ENCODE data around the gene ANGEL1.

Gene ANGEL1

DNA sequence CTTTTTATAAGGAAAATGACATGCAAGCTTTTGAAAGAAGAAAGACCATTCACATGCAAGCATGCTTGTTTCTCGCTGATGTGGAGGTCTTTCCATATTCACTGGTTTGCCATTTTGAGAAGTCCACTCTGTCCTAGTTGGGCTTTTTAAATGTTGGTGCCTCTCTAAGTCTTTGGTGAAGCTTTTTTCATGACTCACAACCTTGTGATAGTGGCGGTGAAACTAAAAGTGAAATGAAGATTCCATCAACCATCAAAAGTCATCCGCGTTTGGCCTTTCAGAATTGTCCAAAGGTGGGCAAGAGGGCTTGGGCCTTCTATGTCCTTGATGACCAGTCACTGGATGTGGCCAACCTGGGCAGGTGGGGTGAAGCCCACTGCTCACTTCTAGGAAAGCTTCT is 17.9 kb upstream of the ANGEL1 start:
- no peak overlapping the region for H3K4me3 ChIP-seq (ENCODE audit: low read length)
- DNase-seq (ENCODE audit: low read depth) = no peak
- TF ChIP-seq, protein P1, sequence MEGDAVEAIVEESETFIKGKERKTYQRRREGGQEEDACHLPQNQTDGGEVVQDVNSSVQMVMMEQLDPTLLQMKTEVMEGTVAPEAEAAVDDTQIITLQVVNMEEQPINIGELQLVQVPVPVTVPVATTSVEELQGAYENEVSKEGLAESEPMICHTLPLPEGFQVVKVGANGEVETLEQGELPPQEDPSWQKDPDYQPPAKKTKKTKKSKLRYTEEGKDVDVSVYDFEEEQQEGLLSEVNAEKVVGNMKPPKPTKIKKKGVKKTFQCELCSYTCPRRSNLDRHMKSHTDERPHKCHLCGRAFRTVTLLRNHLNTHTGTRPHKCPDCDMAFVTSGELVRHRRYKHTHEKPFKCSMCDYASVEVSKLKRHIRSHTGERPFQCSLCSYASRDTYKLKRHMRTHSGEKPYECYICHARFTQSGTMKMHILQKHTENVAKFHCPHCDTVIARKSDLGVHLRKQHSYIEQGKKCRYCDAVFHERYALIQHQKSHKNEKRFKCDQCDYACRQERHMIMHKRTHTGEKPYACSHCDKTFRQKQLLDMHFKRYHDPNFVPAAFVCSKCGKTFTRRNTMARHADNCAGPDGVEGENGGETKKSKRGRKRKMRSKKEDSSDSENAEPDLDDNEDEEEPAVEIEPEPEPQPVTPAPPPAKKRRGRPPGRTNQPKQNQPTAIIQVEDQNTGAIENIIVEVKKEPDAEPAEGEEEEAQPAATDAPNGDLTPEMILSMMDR (conservative IDR thresholded peaks at IDR 0.05; ENCODE audit: low read depth, low read length) = no peak

DNA sequence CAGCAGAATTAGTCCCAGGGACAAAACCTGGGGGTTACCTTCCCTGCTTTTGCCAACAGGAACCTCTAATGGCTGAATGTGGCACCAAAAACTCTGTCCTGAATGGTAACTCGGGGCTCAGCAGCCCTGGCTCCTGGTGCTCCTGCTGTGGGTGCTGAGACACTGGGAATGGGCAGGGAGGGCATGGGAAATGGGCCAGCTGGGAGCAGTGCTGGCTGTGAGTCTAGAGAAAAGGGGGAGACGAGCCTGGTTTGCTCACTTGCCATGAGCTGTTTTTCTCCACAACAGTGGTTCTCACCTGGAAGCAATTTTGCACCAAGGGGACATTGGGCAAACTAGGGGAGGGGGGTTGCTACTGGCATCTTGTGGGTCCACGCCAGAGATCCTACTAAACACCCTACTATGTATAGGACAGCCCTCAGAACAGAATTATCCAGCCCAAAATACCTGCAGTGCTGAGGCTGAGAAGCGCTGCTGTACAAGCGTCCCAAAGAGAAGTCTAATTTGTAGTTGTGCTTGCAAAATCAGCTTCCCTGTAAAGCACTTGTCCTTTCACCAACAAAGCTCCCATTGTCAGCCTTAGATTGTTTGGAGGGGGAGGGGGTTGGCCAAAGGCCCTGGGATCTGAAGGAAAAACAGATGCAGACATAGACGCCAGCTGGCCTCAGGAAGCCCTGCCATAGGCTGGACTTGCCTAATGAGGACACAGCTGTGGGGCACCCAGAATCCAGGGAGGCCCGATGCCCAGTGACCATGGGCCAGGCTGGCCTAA is 17.2 kb upstream of the ANGEL1 start:
- H3K4me3 ChIP-seq (ENCODE audit: low read length) = no peak overlapping the region
- TF ChIP-seq, protein P1 (conservative IDR thresholded peaks at IDR 0.05; ENCODE audit: low read depth, low read length) = no peak
- no peak for DNase-seq (ENCODE audit: low read depth)

DNA sequence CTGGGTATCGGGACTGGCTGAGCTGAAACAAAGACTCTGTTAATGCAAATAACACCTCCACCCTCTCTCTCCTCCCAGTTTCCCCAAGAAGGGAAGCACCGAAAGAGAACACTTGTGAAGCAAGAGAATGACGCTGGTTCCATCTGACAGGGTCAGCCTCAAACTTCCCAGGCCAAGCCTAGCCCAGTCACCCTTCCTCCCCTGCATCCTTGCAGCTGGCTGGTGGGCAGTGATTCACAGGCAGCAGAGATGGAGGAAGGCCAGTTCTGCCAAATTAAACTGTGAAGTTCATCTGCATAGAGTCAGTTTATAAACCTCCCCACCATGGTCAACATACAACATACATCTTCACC is 16.3 kb upstream of the ANGEL1 start:
- DNase-seq (ENCODE audit: low read depth) = no peak
- TF ChIP-seq, protein P1 (conservative IDR thresholded peaks at IDR 0.05; ENCODE audit: low read depth, low read length) = no peak
- no peak overlapping the region for H3K4me3 ChIP-seq (ENCODE audit: low read length)

DNA sequence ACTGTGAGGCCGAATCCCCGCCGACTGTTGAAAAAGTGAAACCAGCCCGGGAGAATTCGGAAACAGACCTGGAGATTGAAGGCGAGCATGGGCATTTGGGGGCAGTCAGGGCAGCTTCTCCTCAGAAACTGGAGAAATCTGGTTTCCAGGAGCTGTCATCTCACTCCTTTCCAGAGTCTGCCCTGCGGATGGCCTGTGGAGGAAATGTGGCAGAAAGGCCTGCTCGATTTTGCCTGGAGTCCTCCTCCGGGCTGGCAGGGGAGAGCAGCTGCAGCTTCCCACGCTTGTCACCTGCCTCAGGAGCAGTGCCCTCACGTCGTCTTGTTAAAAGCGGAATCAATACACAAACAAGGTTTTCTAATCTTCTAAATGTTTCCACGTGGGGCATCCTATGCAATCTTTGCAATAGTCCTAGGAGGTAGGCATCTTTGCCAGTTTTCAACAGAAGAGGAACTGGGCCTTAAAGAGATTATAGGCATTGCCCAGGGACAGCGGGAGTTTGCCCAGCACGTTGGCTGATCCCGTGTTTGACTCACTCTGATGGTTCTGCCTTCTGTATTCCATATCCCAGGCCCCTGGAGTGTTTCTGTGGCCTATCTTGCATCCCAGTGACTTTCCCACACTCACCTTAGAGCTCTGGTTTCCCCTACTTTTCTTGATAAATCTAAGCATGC is 15.8 kb upstream of the ANGEL1 start:
- no peak overlapping the region for H3K4me3 ChIP-seq (ENCODE audit: low read length)
- DNase-seq (ENCODE audit: low read depth) = no peak
- TF ChIP-seq, protein P1 (conservative IDR thresholded peaks at IDR 0.05; ENCODE audit: low read depth, low read length) = no peak

DNA sequence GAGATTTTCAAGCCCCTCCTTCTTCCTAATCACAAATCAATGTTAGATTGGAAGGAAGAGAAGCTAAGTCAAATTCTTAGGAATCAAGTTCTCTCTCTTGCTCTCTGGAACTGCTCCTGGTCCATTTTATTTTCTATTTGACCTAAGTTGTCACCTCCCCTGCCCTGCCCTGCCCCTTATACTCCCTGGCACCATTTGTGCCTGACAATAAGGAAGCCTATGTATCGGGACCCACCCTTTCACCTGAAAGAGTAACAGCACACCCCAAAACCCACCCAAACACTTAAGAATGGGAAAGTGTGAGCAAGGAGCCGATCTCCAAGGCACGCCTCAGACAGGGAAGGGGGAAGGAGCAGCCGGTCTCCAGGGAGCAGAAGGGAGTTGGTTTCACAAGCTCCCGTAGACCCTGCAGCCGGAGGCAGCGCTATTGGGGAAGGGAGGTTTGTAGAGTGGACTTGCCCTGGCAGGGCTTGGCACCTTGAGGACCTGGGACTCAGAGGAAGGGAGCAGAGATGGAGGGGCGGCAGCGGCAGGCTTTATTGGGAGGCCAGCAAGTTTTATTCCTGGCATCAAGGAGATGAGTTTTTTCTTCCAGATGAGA is 15.1 kb upstream of the ANGEL1 start:
- TF ChIP-seq, protein P1 (conservative IDR thresholded peaks at IDR 0.05; ENCODE audit: low read depth, low read length) = no peak
- no peak overlapping the region for H3K4me3 ChIP-seq (ENCODE audit: low read length)
- DNase-seq (ENCODE audit: low read depth) = no peak

DNA sequence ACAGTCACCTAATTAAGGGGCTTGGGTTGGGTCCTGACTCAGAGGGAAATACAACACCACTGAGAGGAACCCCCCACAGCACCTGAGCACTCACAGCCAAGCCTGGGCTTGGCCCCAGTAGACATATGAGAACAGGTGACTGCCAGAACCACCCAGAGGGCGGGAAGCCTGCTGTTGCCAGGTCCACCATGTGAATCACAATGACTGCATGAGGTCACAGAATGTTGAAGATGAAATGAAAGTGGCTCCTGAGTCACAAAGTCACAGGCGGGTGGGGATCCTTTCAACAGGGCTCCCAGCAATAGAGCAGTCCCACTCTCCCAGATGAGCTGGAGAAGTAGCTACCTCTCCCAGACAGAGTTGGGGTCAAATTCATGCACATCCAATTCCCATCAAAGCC is 13.4 kb upstream of the ANGEL1 start, which contains the start of gene LRRC74A:
TSS of gene LRRC74A (plus strand) at position 287 of the 400 bp plus-strand sequence. CDS start 290 bp downstream, outside the sequence.
- DNase-seq (ENCODE audit: low read depth) = no peak
- TF ChIP-seq, protein P1 (conservative IDR thresholded peaks at IDR 0.05; ENCODE audit: low read depth, low read length) = no peak
- H3K4me3 ChIP-seq (ENCODE audit: low read length) = no peak within 1 kb of the TSS
